ENCODE measurements around the gene GPR179.

- TF ChIP-seq CTCF (IDR thresholded peaks at IDR 0.05), result no peak
- TF ChIP-seq POLR2A (IDR thresholded peaks at IDR 0.05), result no peak
- no peak for TF ChIP-seq POLR2AphosphoS5 (IDR thresholded peaks at IDR 0.05; ENCODE audit: insufficient read depth in 1 of 2, low read depth in 1 of 2)
Measured at GRCh38 chr17:38353086-38353604, 9.4 kb upstream of the GPR179 start.

Data from vagina (tissue), 2 donors.